ENCODE data around the gene GP1BA. TPM values are rescaled to one million over a fixed set of nuclear protein-coding genes. Genes with fewer than 3 reads are reported as not detected.

GP1BA gene
- total RNA-seq, 4 donors from 2014 or later = 0.19 TPM; not detected in 3

DNA sequence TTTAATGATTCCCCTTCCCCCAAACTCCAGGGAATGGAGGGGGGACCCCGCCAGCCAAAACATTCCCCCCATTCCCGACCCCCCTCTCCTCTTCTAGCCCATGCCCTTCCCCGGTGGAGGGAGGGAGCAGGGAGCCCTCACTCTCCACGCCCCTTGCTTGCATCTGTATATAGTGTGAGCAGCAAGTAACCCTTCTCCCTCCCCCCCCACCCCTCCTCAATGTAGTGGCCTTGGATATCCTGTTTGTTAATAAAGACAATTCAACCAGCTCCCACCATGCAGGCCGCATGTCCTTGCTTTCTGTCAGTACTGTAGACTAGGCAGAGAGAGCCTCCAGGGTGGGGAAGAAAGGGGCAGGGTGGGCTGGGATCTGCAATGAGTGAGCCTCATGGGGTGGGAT, 34.3 kb upstream of the GP1BA start:
- H3K4me3 ChIP-seq = no peak overlapping the region
- peaks cover 0 to 50% of the 10 kb centered on the region in 2 donors for H3K36me3 ChIP-seq
- no peak for ATAC-seq
- peaks cover 36% of the 10 kb centered on the region for H3K27me3 ChIP-seq
- H3K9me3 ChIP-seq = no peaks in the 10 kb centered on the region
- peaks cover 0 to 37% (median 11%) of the 10 kb centered on the region in 3 donors for H3K4me1 ChIP-seq
- 100% methylated on average over 1 of the region's 5 CpGs; no CpG with 5 or more reads in 1 of the 2 donors for WGBS, 2 donors (ENCODE audit: low coverage in 1 of 2)
- no peak overlapping the region for H3K27ac ChIP-seq
- TF ChIP-seq, protein P1, sequence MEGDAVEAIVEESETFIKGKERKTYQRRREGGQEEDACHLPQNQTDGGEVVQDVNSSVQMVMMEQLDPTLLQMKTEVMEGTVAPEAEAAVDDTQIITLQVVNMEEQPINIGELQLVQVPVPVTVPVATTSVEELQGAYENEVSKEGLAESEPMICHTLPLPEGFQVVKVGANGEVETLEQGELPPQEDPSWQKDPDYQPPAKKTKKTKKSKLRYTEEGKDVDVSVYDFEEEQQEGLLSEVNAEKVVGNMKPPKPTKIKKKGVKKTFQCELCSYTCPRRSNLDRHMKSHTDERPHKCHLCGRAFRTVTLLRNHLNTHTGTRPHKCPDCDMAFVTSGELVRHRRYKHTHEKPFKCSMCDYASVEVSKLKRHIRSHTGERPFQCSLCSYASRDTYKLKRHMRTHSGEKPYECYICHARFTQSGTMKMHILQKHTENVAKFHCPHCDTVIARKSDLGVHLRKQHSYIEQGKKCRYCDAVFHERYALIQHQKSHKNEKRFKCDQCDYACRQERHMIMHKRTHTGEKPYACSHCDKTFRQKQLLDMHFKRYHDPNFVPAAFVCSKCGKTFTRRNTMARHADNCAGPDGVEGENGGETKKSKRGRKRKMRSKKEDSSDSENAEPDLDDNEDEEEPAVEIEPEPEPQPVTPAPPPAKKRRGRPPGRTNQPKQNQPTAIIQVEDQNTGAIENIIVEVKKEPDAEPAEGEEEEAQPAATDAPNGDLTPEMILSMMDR (IDR thresholded peaks at IDR 0.05) = no peak
- no peak for TF ChIP-seq EP300 (IDR thresholded peaks at IDR 0.05)
- no peak for TF ChIP-seq POLR2A (IDR thresholded peaks at IDR 0.05)
- TF ChIP-seq POLR2AphosphoS5 (IDR thresholded peaks at IDR 0.05) = no peak

DNA sequence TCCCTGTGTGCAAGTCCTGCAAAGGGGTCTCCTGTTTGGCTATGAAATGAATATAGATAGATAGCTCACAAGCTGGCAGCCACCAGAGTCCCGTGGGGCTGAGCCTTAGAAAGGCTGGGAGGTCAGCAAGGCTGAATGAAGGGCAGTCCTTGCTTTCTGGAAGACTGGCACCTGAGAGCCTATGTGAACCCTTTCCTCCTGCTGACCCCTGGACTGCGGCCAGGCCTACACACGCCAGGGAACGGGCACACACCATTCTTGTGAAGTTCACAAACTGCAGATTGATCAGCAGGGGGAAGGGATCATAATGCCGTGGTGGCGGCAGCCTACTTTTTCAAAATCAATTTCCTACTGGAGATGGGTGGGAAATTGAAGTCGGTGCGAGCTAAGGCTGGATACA, 33.7 kb upstream of the GP1BA start:
- H3K4me1 ChIP-seq = peaks cover 0 to 37% (median 11%) of the 10 kb centered on the region in 3 donors
- peaks cover 36% of the 10 kb centered on the region for H3K27me3 ChIP-seq
- ATAC-seq = no peak
- no peaks in the 10 kb centered on the region for H3K9me3 ChIP-seq
- peaks cover 0 to 44% of the 10 kb centered on the region in 2 donors for H3K36me3 ChIP-seq
- WGBS, 2 donors (ENCODE audit: low coverage in 1 of 2) = 77 to 94% methylated on average over 2 to 3 of the region's 8 CpGs
- H3K27ac ChIP-seq = no peak overlapping the region
- no peak overlapping the region for H3K4me3 ChIP-seq
- TF ChIP-seq POLR2A (IDR thresholded peaks at IDR 0.05) (no peak), EP300 (IDR thresholded peaks at IDR 0.05) (no peak), POLR2AphosphoS5 (IDR thresholded peaks at IDR 0.05) (no peak)
- TF ChIP-seq, protein P1 (IDR thresholded peaks at IDR 0.05) = no peak

DNA sequence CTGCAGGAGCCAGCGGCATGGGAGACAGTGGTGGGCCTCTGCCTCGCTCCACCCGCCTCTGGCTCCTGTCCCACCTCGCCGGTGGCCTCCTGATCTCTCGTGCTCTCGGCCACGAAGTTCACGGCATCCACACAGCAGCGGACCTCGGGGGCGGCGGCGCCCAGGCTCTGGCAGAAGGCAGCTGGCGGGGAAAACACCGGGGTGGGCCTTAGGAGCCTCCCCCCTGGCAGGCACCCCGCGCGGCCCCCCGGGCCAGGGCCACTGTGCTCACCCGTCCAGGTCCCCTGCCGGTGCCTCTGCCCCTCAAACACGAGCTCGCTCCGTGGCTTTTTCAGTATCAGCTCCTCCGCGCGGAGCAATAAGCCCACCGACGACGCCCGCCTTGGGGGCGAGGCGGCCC, 33.1 kb upstream of the GP1BA start:
- H3K27me3 ChIP-seq = peaks cover 39% of the 10 kb centered on the region
- WGBS, 2 donors (ENCODE audit: low coverage in 1 of 2) = no CpG with 5 or more reads among the region's 34 CpGs
- peaks cover 0 to 37% (median 11%) of the 10 kb centered on the region in 3 donors for H3K4me1 ChIP-seq
- no peak for TF ChIP-seq POLR2A (IDR thresholded peaks at IDR 0.05)
- no peak for TF ChIP-seq EP300 (IDR thresholded peaks at IDR 0.05)
- no peak for TF ChIP-seq POLR2AphosphoS5 (IDR thresholded peaks at IDR 0.05)
- TF ChIP-seq, protein P1 (IDR thresholded peaks at IDR 0.05) = no peak
- no peak for ATAC-seq
- H3K36me3 ChIP-seq = peaks cover 0 to 38% of the 10 kb centered on the region in 2 donors
- H3K9me3 ChIP-seq = no peaks in the 10 kb centered on the region
- peak overlapping the region; percentile 11 to 55 for H3K4me3 ChIP-seq
- peak overlapping the region in 1 of 4 donors; percentile 24 for H3K27ac ChIP-seq

DNA sequence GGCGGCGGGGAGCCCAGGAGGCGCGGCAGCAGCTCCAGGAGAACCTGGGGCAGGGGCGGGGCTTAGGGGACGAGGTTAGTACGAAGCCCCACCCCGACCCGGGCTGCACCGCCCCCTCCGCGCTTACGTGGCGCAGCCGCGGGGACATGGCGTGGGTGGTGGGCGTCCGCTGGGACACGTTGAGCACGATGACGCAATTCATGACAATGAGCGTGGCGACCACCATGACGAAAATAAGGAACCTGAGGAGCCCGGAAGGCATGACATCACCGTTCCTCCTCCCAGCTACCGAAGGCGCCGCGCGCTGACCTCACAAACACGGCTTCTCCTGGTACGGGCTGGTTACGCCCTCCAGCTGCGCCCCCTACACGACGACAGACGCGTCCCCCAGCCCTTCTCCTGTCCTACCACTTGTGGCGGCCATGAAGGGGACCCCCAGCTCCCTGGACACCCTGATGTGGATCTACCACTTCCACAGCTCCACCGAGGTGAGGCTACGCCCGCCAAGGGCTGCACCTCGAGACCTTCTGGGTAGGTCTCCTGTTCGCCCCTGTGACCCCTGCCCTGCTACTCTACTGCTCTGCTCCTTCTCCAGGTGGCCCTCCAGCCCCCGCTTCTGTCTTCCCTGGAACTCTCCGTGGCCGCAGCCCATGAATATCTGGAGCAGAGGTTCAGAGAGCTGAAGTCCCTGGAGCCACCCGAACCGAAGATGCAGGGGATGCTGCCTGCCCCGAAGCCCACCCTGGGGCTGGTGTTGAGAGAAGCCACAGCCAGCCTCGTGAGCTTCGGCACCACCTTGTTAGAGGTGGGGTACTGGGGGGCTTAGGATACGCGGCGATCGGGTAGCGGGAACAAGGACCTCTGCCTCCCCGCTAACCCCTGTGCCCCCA, 32.5 kb upstream of the GP1BA start, which contains the start of gene C17orf107:
Gene C17orf107 (plus strand): TSS at position 196 of the 890 bp plus-strand sequence. CDS start 227 bp downstream, at position 423.
- H3K27me3 ChIP-seq = peaks cover 45% of the 10 kb centered on the region
- ATAC-seq = peak; percentile 79
- TF ChIP-seq POLR2AphosphoS5 (IDR thresholded peaks at IDR 0.05) (peak; percentile 11), EP300 (IDR thresholded peaks at IDR 0.05) (no peak), POLR2A (IDR thresholded peaks at IDR 0.05) (peak in 1 of 2 donors; percentile 9)
- TF ChIP-seq, protein P1 (IDR thresholded peaks at IDR 0.05) = no peak
- peak within 1 kb of the TSS in 1 of 4 donors; percentile 24 for H3K27ac ChIP-seq
- peaks cover 0 to 37% (median 11%) of the 10 kb centered on the region in 3 donors for H3K4me1 ChIP-seq
- peaks cover 0 to 32% of the 10 kb centered on the region in 2 donors for H3K36me3 ChIP-seq
- H3K4me3 ChIP-seq = peak within 1 kb of the TSS; percentile 11 to 55
- 21% methylated on average over 6 of the region's 60 CpGs; no CpG with 5 or more reads in 1 of the 2 donors for WGBS, 2 donors (ENCODE audit: low coverage in 1 of 2)
- no peaks in the 10 kb centered on the region for H3K9me3 ChIP-seq

Data from gastroesophageal sphincter (tissue), 4 donors.